Measurements from ENCODE around the gene CCDC195. TPM values are rescaled to one million over a fixed set of nuclear protein-coding genes. Genes with fewer than 3 reads are reported as not detected.

CCDC195 gene
- total and polyA plus RNA-seq, 2 experiments from 2014 or later = not detected

DNA sequence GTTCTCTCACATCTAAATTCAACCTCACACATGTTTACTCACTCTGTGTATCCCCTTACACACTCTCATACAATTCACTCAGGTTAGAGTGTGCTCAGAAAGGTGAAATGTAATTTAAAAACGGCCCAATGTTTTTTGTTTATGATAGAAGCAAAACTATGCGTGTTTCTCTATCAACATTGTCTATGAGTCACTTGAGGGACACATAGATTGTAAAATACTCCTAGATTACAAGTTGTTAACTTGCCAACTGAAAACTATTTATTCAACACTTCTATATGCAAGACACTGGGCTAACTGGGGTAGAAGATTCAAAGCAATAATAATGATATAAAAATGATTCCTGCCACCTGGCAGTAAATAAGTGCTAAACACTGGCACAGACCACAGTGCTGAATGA is 24.6 kb downstream of the CCDC195 start:
- H3K27me3 ChIP-seq (ENCODE audit: insufficient read depth) = no peaks in the 10 kb centered on the region
- Mint-ChIP-seq H3K27ac (no peak overlapping the region), H3K4me1 (no peaks in the 10 kb centered on the region), H3K27me3 (ENCODE audit: insufficient read depth, low read depth, poor library complexity) (no peaks in the 10 kb centered on the region), H3K4me3 (no peak overlapping the region), H3K36me3 (ENCODE audit: low read depth) (no peaks in the 10 kb centered on the region), H3K9me3 (no peaks in the 10 kb centered on the region)
- H3K4me3 ChIP-seq = no peak overlapping the region
- no peak for ATAC-seq
- no peaks in the 10 kb centered on the region for H3F3A ChIP-seq (replicated peaks; ENCODE audit: low read depth)
- no peaks in the 10 kb centered on the region for H4K20me1 ChIP-seq (replicated peaks; ENCODE audit: insufficient read depth)
- no peaks in the 10 kb centered on the region for H3K4me1 ChIP-seq (ENCODE audit: insufficient read depth)
- no peak overlapping the region for H3K27ac ChIP-seq (ENCODE audit: low read depth)
- no peak overlapping the region for H2AFZ ChIP-seq
- H3K4me2 ChIP-seq = no peak overlapping the region
- TF ChIP-seq ZNF331 (CRISPR knock-in tag; IDR thresholded peaks at IDR 0.05; ENCODE audit: low read depth) (no peak), ZNF114 (CRISPR knock-in tag; IDR thresholded peaks at IDR 0.05) (no peak)
- TF ChIP-seq, protein P1, sequence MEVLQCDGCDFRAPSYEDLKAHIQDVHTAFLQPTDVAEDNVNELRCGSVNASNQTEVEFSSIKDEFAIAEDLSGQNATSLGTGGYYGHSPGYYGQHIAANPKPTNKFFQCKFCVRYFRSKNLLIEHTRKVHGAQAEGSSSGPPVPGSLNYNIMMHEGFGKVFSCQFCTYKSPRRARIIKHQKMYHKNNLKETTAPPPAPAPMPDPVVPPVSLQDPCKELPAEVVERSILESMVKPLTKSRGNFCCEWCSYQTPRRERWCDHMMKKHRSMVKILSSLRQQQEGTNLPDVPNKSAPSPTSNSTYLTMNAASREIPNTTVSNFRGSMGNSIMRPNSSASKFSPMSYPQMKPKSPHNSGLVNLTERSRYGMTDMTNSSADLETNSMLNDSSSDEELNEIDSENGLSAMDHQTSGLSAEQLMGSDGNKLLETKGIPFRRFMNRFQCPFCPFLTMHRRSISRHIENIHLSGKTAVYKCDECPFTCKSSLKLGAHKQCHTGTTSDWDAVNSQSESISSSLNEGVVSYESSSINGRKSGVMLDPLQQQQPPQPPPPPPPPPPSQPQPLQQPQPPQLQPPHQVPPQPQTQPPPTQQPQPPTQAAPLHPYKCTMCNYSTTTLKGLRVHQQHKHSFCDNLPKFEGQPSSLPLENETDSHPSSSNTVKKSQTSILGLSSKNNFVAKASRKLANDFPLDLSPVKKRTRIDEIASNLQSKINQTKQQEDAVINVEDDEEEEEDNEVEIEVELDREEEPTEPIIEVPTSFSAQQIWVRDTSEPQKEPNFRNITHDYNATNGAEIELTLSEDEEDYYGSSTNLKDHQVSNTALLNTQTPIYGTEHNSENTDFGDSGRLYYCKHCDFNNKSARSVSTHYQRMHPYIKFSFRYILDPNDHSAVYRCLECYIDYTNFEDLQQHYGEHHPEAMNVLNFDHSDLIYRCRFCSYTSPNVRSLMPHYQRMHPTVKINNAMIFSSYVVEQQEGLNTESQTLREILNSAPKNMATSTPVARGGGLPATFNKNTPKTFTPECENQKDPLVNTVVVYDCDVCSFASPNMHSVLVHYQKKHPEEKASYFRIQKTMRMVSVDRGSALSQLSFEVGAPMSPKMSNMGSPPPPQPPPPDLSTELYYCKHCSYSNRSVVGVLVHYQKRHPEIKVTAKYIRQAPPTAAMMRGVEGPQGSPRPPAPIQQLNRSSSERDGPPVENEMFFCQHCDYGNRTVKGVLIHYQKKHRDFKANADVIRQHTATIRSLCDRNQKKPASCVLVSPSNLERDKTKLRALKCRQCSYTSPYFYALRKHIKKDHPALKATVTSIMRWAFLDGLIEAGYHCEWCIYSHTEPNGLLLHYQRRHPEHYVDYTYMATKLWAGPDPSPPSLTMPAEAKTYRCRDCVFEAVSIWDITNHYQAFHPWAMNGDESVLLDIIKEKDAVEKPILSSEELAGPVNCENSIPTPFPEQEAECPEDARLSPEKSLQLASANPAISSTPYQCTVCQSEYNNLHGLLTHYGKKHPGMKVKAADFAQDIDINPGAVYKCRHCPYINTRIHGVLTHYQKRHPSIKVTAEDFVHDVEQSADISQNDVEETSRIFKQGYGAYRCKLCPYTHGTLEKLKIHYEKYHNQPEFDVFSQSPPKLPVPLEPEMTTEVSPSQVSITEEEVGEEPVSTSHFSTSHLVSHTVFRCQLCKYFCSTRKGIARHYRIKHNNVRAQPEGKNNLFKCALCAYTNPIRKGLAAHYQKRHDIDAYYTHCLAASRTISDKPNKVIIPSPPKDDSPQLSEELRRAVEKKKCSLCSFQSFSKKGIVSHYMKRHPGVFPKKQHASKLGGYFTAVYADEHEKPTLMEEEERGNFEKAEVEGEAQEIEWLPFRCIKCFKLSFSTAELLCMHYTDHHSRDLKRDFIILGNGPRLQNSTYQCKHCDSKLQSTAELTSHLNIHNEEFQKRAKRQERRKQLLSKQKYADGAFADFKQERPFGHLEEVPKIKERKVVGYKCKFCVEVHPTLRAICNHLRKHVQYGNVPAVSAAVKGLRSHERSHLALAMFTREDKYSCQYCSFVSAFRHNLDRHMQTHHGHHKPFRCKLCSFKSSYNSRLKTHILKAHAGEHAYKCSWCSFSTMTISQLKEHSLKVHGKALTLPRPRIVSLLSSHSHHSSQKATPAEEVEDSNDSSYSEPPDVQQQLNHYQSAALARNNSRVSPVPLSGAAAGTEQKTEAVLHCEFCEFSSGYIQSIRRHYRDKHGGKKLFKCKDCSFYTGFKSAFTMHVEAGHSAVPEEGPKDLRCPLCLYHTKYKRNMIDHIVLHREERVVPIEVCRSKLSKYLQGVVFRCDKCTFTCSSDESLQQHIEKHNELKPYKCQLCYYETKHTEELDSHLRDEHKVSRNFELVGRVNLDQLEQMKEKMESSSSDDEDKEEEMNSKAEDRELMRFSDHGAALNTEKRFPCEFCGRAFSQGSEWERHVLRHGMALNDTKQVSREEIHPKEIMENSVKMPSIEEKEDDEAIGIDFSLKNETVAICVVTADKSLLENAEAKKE (CRISPR knock-in tag; IDR thresholded peaks at IDR 0.05) = no peak
- H3K79me2 ChIP-seq (replicated peaks; ENCODE audit: insufficient read depth) = no peaks in the 10 kb centered on the region
- H3K36me3 ChIP-seq (ENCODE audit: insufficient read depth) = no peaks in the 10 kb centered on the region
- no peaks in the 10 kb centered on the region for H3K9me2 ChIP-seq (ENCODE audit: insufficient read depth)
- no peak for DNase-seq (ENCODE audit: low spot score)

DNA sequence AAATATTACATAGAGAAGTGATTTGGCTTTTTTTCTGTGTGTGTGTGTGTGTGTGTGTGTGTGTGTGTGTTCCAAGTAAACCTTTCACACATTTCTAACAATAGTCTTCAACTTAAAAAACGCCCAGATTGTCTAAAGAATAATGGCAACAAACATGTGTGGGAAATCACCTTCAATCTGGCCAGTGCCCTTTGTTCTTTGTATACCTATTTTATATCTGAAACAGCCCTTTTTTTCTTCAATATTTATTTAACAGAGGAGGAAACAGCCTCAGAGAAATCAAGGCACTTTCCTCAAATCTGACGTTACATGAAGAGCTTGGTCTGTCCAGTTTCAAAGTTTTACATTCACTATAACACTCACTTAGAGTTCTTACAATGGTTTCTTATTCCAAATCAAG is 25.3 kb downstream of the CCDC195 start:
- no peak overlapping the region for H3K4me2 ChIP-seq
- Mint-ChIP-seq H3K4me1 (no peaks in the 10 kb centered on the region), H3K4me3 (no peak overlapping the region), H3K9me3 (no peaks in the 10 kb centered on the region), H3K36me3 (ENCODE audit: low read depth) (no peaks in the 10 kb centered on the region), H3K27ac (no peak overlapping the region), H3K27me3 (ENCODE audit: insufficient read depth, low read depth, poor library complexity) (no peaks in the 10 kb centered on the region)
- no peak for DNase-seq (ENCODE audit: low spot score)
- H3K4me1 ChIP-seq (ENCODE audit: insufficient read depth) = no peaks in the 10 kb centered on the region
- H3K27ac ChIP-seq (ENCODE audit: low read depth) = no peak overlapping the region
- no peak overlapping the region for H3K4me3 ChIP-seq
- H3K27me3 ChIP-seq (ENCODE audit: insufficient read depth) = no peaks in the 10 kb centered on the region
- H3F3A ChIP-seq (replicated peaks; ENCODE audit: low read depth) = no peaks in the 10 kb centered on the region
- TF ChIP-seq JUNB (IDR thresholded peaks at IDR 0.05; ENCODE audit: unreplicated experiment) (no peak), ZNF114 (CRISPR knock-in tag; IDR thresholded peaks at IDR 0.05) (no peak), EZH2 (IDR thresholded peaks at IDR 0.05; ENCODE audit: low read depth, unreplicated experiment) (no peak), POLR2AphosphoS5 (IDR thresholded peaks at IDR 0.05; ENCODE audit: low read depth) (no peak), CREB1 (CRISPR knock-in tag; IDR thresholded peaks at IDR 0.05; ENCODE audit: low read depth) (no peak)
- TF ChIP-seq, protein P2, sequence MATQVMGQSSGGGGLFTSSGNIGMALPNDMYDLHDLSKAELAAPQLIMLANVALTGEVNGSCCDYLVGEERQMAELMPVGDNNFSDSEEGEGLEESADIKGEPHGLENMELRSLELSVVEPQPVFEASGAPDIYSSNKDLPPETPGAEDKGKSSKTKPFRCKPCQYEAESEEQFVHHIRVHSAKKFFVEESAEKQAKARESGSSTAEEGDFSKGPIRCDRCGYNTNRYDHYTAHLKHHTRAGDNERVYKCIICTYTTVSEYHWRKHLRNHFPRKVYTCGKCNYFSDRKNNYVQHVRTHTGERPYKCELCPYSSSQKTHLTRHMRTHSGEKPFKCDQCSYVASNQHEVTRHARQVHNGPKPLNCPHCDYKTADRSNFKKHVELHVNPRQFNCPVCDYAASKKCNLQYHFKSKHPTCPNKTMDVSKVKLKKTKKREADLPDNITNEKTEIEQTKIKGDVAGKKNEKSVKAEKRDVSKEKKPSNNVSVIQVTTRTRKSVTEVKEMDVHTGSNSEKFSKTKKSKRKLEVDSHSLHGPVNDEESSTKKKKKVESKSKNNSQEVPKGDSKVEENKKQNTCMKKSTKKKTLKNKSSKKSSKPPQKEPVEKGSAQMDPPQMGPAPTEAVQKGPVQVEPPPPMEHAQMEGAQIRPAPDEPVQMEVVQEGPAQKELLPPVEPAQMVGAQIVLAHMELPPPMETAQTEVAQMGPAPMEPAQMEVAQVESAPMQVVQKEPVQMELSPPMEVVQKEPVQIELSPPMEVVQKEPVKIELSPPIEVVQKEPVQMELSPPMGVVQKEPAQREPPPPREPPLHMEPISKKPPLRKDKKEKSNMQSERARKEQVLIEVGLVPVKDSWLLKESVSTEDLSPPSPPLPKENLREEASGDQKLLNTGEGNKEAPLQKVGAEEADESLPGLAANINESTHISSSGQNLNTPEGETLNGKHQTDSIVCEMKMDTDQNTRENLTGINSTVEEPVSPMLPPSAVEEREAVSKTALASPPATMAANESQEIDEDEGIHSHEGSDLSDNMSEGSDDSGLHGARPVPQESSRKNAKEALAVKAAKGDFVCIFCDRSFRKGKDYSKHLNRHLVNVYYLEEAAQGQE (IDR thresholded peaks at IDR 0.05; ENCODE audit: unreplicated experiment) = no peak
- TF ChIP-seq, protein P3, sequence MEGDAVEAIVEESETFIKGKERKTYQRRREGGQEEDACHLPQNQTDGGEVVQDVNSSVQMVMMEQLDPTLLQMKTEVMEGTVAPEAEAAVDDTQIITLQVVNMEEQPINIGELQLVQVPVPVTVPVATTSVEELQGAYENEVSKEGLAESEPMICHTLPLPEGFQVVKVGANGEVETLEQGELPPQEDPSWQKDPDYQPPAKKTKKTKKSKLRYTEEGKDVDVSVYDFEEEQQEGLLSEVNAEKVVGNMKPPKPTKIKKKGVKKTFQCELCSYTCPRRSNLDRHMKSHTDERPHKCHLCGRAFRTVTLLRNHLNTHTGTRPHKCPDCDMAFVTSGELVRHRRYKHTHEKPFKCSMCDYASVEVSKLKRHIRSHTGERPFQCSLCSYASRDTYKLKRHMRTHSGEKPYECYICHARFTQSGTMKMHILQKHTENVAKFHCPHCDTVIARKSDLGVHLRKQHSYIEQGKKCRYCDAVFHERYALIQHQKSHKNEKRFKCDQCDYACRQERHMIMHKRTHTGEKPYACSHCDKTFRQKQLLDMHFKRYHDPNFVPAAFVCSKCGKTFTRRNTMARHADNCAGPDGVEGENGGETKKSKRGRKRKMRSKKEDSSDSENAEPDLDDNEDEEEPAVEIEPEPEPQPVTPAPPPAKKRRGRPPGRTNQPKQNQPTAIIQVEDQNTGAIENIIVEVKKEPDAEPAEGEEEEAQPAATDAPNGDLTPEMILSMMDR (conservative IDR thresholded peaks at IDR 0.05; ENCODE audit: low read depth in 2 of 2) = no peak
- H4K20me1 ChIP-seq (replicated peaks; ENCODE audit: insufficient read depth) = no peaks in the 10 kb centered on the region
- no peak overlapping the region for H2AFZ ChIP-seq
- no peaks in the 10 kb centered on the region for H3K36me3 ChIP-seq (ENCODE audit: insufficient read depth)
- H3K9me2 ChIP-seq (ENCODE audit: insufficient read depth) = no peaks in the 10 kb centered on the region
- ATAC-seq = no peak
- H3K79me2 ChIP-seq (replicated peaks; ENCODE audit: insufficient read depth) = no peaks in the 10 kb centered on the region
